OCI-LY3 (cell line): Measurements from ENCODE around the gene TYW1.

Experiments used
- CTCF ChIP-seq: fragments of 200-600, 300-600 bp; sonication (generic); IDR thresholded peaks from 2 replicates; pipeline ENCODE4 v1.5.1; 2014; ENCODE audit warnings: antibody characterized with exemption, low read length, low read depth
- EZH2phosphoT487 ChIP-seq: fragments of 200-600 bp; shearing (Covaris generic); IDR thresholded peaks from 2 replicates; pipeline ENCODE4 v1.6.1; 2018; ENCODE audit warnings: antibody characterized with exemption, mixed run types, low read depth

GRCh38 chr7:66958538-66959350 lies 37.9 kb upstream of the TYW1 start:
- TF ChIP-seq CTCF, result no peak
- TF ChIP-seq EZH2phosphoT487, result no peak
